ENCODE measurements around the gene DDX39A.
"Not testable (repeated sequence)": the region's sequence is repeated elsewhere in the genome, so short reads cannot be mapped to it uniquely, and the experiment has no call there.

The DDX39A gene

DNA sequence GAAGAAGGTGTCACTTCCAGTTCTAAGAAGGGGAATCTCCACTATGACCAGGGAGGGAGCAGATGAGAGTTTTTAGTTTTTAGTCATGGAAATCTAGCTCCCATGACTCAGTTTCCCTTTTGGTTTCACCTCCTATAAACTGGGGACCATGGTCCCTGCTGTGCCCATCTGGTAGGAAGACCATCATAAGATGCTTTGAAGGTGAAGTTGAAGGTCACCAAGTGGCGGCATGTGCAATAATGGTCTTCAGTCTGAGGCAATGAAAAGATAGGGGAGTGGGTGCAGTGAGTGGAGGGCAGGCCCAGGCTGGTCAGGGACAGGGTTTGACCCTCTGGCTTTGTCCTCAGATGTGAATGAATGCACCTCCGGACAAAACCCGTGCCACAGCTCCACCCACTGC is 22.4 kb downstream of the DDX39A start:
- not testable (repeated sequence) for DNase-seq (ENCODE audit: low spot score); H3K9me3 Mint-ChIP-seq; H3K4me3 Mint-ChIP-seq; H3K27me3 Mint-ChIP-seq (ENCODE audit: low read depth); H3K4me1 Mint-ChIP-seq (ENCODE audit: low read depth); H3K27ac Mint-ChIP-seq
- H3K36me3 Mint-ChIP-seq (ENCODE audit: low read depth) = peaks cover 56% of the 10 kb centered on the region

GRCh38 chr19:14395710-14396336 is 23.3 kb downstream of the DDX39A start:
- H3K4me3 Mint-ChIP-seq = no peak overlapping the region
- no peak overlapping the region for H3K27ac Mint-ChIP-seq
- H3K4me1 Mint-ChIP-seq (ENCODE audit: low read depth) = peaks cover 3% of the 10 kb centered on the region
- H3K9me3 Mint-ChIP-seq = no peaks in the 10 kb centered on the region
- no peak for DNase-seq (ENCODE audit: low spot score)
- H3K27me3 Mint-ChIP-seq (ENCODE audit: low read depth) = no peaks in the 10 kb centered on the region
- H3K36me3 Mint-ChIP-seq (ENCODE audit: low read depth) = peaks cover 52% of the 10 kb centered on the region

GRCh38 chr19:14395262-14395661 is 23.9 kb downstream of the DDX39A start:
- peaks cover 4% of the 10 kb centered on the region for H3K4me1 Mint-ChIP-seq (ENCODE audit: low read depth)
- DNase-seq (ENCODE audit: low spot score) = no peak
- peaks cover 53% of the 10 kb centered on the region for H3K36me3 Mint-ChIP-seq (ENCODE audit: low read depth)
- no peak overlapping the region for H3K4me3 Mint-ChIP-seq
- no peaks in the 10 kb centered on the region for H3K9me3 Mint-ChIP-seq
- H3K27ac Mint-ChIP-seq = no peak overlapping the region
- H3K27me3 Mint-ChIP-seq (ENCODE audit: low read depth) = no peaks in the 10 kb centered on the region

DNA sequence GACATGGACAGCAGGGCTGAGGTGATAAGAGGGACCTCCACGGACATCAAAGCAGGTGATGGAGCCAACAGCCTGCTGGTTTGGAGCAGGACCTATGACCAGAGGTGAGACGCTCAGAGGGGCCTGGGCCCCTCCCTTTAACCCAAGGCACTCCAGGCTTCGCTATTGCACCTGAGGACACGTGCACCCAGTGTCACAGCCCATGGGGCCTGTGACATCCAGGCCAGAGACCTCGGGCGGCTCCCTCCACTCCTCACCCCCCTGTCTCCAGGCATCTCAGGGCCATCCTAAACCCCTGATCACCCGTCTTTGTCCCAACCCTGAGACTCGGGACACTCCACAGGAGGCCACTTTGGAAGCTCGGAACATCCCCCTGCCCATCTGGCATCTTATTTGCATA is 25.0 kb downstream of the DDX39A start:
- no peaks in the 10 kb centered on the region for H3K9me3 Mint-ChIP-seq
- H3K27ac Mint-ChIP-seq = no peak overlapping the region
- no peak for DNase-seq (ENCODE audit: low spot score)
- peaks cover 52% of the 10 kb centered on the region for H3K36me3 Mint-ChIP-seq (ENCODE audit: low read depth)
- H3K4me1 Mint-ChIP-seq (ENCODE audit: low read depth) = peaks cover 4% of the 10 kb centered on the region
- no peaks in the 10 kb centered on the region for H3K27me3 Mint-ChIP-seq (ENCODE audit: low read depth)
- H3K4me3 Mint-ChIP-seq = no peak overlapping the region

DNA sequence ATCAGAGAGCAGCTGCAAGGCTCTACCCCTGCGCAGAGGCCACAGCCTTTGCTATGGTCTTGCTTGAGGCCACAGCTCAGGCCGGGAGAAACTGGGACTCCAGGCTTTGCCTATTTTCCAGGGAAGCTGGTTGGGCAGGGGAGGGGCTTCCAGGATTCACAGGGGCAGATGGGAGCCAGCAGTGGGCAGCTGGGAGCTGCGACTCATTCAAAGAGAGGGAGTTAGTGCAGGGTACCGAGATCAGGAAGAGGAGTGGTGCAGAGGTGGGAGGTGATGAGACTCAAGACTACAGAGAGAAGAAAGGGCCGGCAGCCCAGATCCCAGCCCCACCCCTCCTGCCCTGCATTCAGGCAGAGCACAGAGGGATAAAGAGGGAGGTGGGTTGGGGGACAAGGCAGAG is 25.8 kb downstream of the DDX39A start:
- H3K4me1 Mint-ChIP-seq (ENCODE audit: low read depth) = peaks cover 8% of the 10 kb centered on the region
- H3K27ac Mint-ChIP-seq = no peak overlapping the region
- DNase-seq (ENCODE audit: low spot score) = no peak
- H3K36me3 Mint-ChIP-seq (ENCODE audit: low read depth) = peaks cover 52% of the 10 kb centered on the region
- H3K4me3 Mint-ChIP-seq = no peak overlapping the region
- H3K9me3 Mint-ChIP-seq = no peaks in the 10 kb centered on the region
- no peaks in the 10 kb centered on the region for H3K27me3 Mint-ChIP-seq (ENCODE audit: low read depth)

GRCh38 chr19:14391156-14391821 is 27.9 kb downstream of the DDX39A start:
- Mint-ChIP-seq H3K4me1 (ENCODE audit: low read depth) (peaks cover 8% of the 10 kb centered on the region), H3K36me3 (ENCODE audit: low read depth) (peaks cover 39% of the 10 kb centered on the region), H3K9me3 (no peaks in the 10 kb centered on the region), H3K4me3 (no peak overlapping the region), H3K27me3 (ENCODE audit: low read depth) (no peaks in the 10 kb centered on the region), H3K27ac (no peak overlapping the region)
- DNase-seq (ENCODE audit: low spot score) = no peak

DNA sequence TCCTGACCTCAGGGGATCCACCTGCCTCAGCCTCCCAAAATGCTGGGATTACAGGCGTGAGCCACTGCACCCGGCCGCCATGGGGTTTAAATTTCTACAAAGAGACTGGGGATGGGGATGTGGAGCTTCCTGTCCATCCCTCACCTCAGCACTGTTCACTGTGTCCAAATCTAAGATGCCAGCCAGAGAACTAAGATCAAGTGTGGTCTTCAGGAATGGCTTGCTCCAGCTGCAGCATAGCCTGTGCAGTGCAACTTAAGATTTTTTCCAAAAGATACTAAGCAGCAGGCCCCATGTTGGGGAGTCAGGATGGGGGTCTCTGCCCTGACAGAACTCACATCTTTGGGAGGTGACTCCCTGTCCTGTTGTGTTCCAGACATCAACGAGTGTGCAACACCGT is 28.6 kb downstream of the DDX39A start:
- peaks cover 35% of the 10 kb centered on the region for H3K36me3 Mint-ChIP-seq (ENCODE audit: low read depth)
- H3K4me1 Mint-ChIP-seq (ENCODE audit: low read depth) = peaks cover 9% of the 10 kb centered on the region
- H3K4me3 Mint-ChIP-seq = no peak overlapping the region
- no peak overlapping the region for H3K27ac Mint-ChIP-seq
- no peaks in the 10 kb centered on the region for H3K27me3 Mint-ChIP-seq (ENCODE audit: low read depth)
- no peak for DNase-seq (ENCODE audit: low spot score)
- no peaks in the 10 kb centered on the region for H3K9me3 Mint-ChIP-seq

GRCh38 chr19:14385492-14385891 is 33.6 kb downstream of the DDX39A start:
- peaks cover 29% of the 10 kb centered on the region for H3K36me3 Mint-ChIP-seq (ENCODE audit: low read depth)
- no peak for DNase-seq (ENCODE audit: low spot score)
- no peaks in the 10 kb centered on the region for H3K27me3 Mint-ChIP-seq (ENCODE audit: low read depth)
- no peaks in the 10 kb centered on the region for H3K9me3 Mint-ChIP-seq
- peaks cover 25% of the 10 kb centered on the region for H3K4me1 Mint-ChIP-seq (ENCODE audit: low read depth)
- peak overlapping the region; percentile 91 for H3K4me3 Mint-ChIP-seq
- peak overlapping the region; percentile 95 for H3K27ac Mint-ChIP-seq

GRCh38 chr19:14383661-14384555 is 35.2 kb downstream of the DDX39A start:
- DNase-seq (ENCODE audit: low spot score) = peak; percentile 72
- peaks cover 34% of the 10 kb centered on the region for H3K4me1 Mint-ChIP-seq (ENCODE audit: low read depth)
- H3K36me3 Mint-ChIP-seq (ENCODE audit: low read depth) = peaks cover 27% of the 10 kb centered on the region

GRCh38 chr19:14381689-14382474 is 37.3 kb downstream of the DDX39A start:
- Mint-ChIP-seq H3K27me3 (ENCODE audit: low read depth) (no peaks in the 10 kb centered on the region), H3K9me3 (no peaks in the 10 kb centered on the region), H3K4me1 (ENCODE audit: low read depth) (peaks cover 37% of the 10 kb centered on the region), H3K4me3 (peak overlapping the region; percentile 91), H3K27ac (peak overlapping the region; percentile 95), H3K36me3 (ENCODE audit: low read depth) (peaks cover 20% of the 10 kb centered on the region)
- DNase-seq (ENCODE audit: low spot score) = peak; percentile 80

More at GRCh38 chr19:14383661-14384555, 35.2 kb downstream of the DDX39A start:
- peak overlapping the region; percentile 91 for H3K4me3 Mint-ChIP-seq
- peak overlapping the region; percentile 95 for H3K27ac Mint-ChIP-seq
- H3K9me3 Mint-ChIP-seq = no peaks in the 10 kb centered on the region
- H3K27me3 Mint-ChIP-seq (ENCODE audit: low read depth) = no peaks in the 10 kb centered on the region

- no peaks in the 10 kb centered on the region for H3K9me3 Mint-ChIP-seq
- H3K4me1 Mint-ChIP-seq (ENCODE audit: low read depth) = peaks cover 37% of the 10 kb centered on the region
- no peak for DNase-seq (ENCODE audit: low spot score)
- peak overlapping the region; percentile 57 for H3K27ac Mint-ChIP-seq
- H3K27me3 Mint-ChIP-seq (ENCODE audit: low read depth) = no peaks in the 10 kb centered on the region
- H3K36me3 Mint-ChIP-seq (ENCODE audit: low read depth) = peaks cover 13% of the 10 kb centered on the region
- H3K4me3 Mint-ChIP-seq = peak overlapping the region; percentile 91
Observed at GRCh38 chr19:14379294-14380065, 39.7 kb downstream of the DDX39A start.

GRCh38 chr19:14378890-14379289 is 40.3 kb downstream of the DDX39A start:
- Mint-ChIP-seq H3K4me1 (ENCODE audit: low read depth) (peaks cover 39% of the 10 kb centered on the region), H3K9me3 (no peaks in the 10 kb centered on the region), H3K4me3 (no peak overlapping the region), H3K27me3 (ENCODE audit: low read depth) (no peaks in the 10 kb centered on the region), H3K27ac (no peak overlapping the region), H3K36me3 (ENCODE audit: low read depth) (peaks cover 10% of the 10 kb centered on the region)
- no peak for DNase-seq (ENCODE audit: low spot score)

DNA sequence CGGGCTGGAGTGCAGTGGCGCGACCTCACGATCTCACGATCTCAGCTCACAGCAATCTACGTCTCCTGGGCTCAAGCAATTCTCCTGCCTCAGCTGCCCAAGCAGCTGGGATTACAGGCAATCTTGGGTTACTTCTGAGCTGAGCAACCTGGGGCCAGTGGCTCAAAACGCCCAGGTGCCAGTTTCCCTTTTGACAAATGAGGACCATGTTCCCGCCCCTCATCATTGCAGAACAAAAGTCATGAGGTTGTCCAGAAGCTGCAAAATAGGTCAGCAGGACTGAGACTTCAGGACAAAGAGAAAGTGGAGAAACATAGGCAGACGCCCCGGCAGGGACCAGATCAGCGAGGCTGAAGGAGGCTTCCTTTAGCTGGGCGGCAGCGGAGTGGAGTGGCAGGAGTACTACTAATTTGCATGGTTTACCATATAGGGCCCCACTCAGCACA is 41.2 kb downstream of the DDX39A start:
- Mint-ChIP-seq H3K36me3 (ENCODE audit: low read depth) (peaks cover 6% of the 10 kb centered on the region), H3K4me1 (ENCODE audit: low read depth) (peaks cover 42% of the 10 kb centered on the region), H3K9me3 (no peaks in the 10 kb centered on the region), H3K27me3 (ENCODE audit: low read depth) (no peaks in the 10 kb centered on the region), H3K4me3 (peak overlapping the region; percentile 10), H3K27ac (peak overlapping the region; percentile 64)
- no peak for DNase-seq (ENCODE audit: low spot score)
